ENCODE results near the gene SYTL3.

- TF ChIP-seq CTCF (IDR thresholded peaks at IDR 0.05) (no peak), POLR2AphosphoS5 (IDR thresholded peaks at IDR 0.05) (no peak)
These were observed 115.1 kb downstream of the SYTL3 start for GRCh38 chr6:158764926-158765325.
